ENCODE data around the gene CRADD.
"Not testable (repeated sequence)": the region's sequence is repeated elsewhere in the genome, so short reads cannot be mapped to it uniquely, and the experiment has no call there.

DNA sequence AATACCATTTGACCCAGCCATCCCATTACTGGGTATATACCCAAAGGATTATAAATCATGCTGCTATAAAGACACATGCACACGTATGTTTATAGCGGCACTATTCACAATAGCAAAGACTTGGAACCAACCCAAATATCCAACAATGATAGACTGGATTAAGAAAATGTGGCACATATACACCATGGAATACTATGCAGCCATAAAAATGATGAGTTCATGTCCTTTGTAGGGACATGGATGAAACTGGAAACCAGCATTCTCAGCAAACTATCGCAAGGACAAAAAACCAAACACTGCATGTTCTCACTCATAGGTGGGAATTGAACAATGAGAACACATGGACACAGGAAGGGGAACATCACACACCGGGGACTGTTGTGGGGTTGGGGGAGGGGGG lies 104.8 kb downstream of the CRADD start:
- TF ChIP-seq EZH2 (IDR thresholded peaks at IDR 0.05; ENCODE audit: insufficient read depth, poor library complexity, severe bottlenecking); EZH2phosphoT487 (IDR thresholded peaks at IDR 0.05; ENCODE audit: insufficient read depth, low read depth): not testable (repeated sequence)

Data from GM23248 (cell line).